Measurements from ENCODE around the gene ITM2A. TPM values are rescaled to one million over a fixed set of nuclear protein-coding genes. Genes with fewer than 3 reads are reported as not detected.

Gene ITM2A
- 46.2 TPM for total RNA-seq
- long read RNA-seq, transcript ITM2A-201 (6 exons, 1,641 nt): major isoform, 95 of 127 reads
- long read RNA-seq, transcript ITM2A-202 (5 exons, 1,698 nt): minor isoform, 11 of 127 reads
- long read RNA-seq, partial matches to known transcripts: 3 of 127 reads
- long read RNA-seq, other reads (novel, unspliced or antisense): 18 of 127 reads

- no peak for DNase-seq (ENCODE audit: low spot score)
Observed at GRCh38 chrX:79366873-79367749, at the start of gene ITM2A. Gene ITM2A (minus strand): TSS chrX:79367334. CDS start chrX:79367215, 119 bp downstream.

- DNase-seq (ENCODE audit: low spot score): no peak
Observed at GRCh38 chrX:79415056-79415455, 47.9 kb upstream of the ITM2A start.

- DNase-seq (ENCODE audit: low spot score): no peak
Observed at GRCh38 chrX:79413963-79414362, 46.8 kb upstream of the ITM2A start.

- DNase-seq (ENCODE audit: low spot score): no peak
Observed at GRCh38 chrX:79412972-79413371, 45.8 kb upstream of the ITM2A start.

GRCh38 chrX:79412166-79412565, 45.0 kb upstream of the ITM2A start:
- DNase-seq (ENCODE audit: low spot score): no peak

GRCh38 chrX:79409657-79410056, 42.5 kb upstream of the ITM2A start:
- no peak for DNase-seq (ENCODE audit: low spot score)

- no peak for DNase-seq (ENCODE audit: low spot score)
Observed at GRCh38 chrX:79408623-79409322, 41.6 kb upstream of the ITM2A start.

GRCh38 chrX:79400623-79401022, 33.5 kb upstream of the ITM2A start:
- DNase-seq (ENCODE audit: low spot score): no peak

GRCh38 chrX:79375340-79375739, 8.2 kb upstream of the ITM2A start:
- no peak for DNase-seq (ENCODE audit: low spot score)

GRCh38 chrX:79371640-79372039, 4.5 kb upstream of the ITM2A start:
- DNase-seq (ENCODE audit: low spot score): no peak

- DNase-seq (ENCODE audit: low spot score): no peak
Observed at GRCh38 chrX:79371101-79371500, 4.0 kb upstream of the ITM2A start.

GRCh38 chrX:79369871-79370270, 2.7 kb upstream of the ITM2A start:
- no peak for DNase-seq (ENCODE audit: low spot score)

GRCh38 chrX:79368441-79368840, 1.3 kb upstream of the ITM2A start:
- DNase-seq (ENCODE audit: low spot score): no peak

- DNase-seq (ENCODE audit: low spot score): no peak
Observed at GRCh38 chrX:79367907-79368306, 773 bp upstream of the ITM2A start.

GRCh38 chrX:79366556-79366872, 620 bp downstream of the ITM2A start:
- DNase-seq (ENCODE audit: low spot score): no peak

GRCh38 chrX:79365591-79365990, 1.5 kb downstream of the ITM2A start:
- no peak for DNase-seq (ENCODE audit: low spot score)

GRCh38 chrX:79364306-79364705, 2.8 kb downstream of the ITM2A start:
- no peak for DNase-seq (ENCODE audit: low spot score)

GRCh38 chrX:79361192-79361870, 5.8 kb downstream of the ITM2A start:
- no peak for DNase-seq (ENCODE audit: low spot score)

- no peak for DNase-seq (ENCODE audit: low spot score)
Observed at GRCh38 chrX:79336869-79337815, 30.0 kb downstream of the ITM2A start.

- DNase-seq (ENCODE audit: low spot score): no peak
Observed at GRCh38 chrX:79330022-79330421, 37.1 kb downstream of the ITM2A start.
